OCI-LY3 (cell line): Measurements from ENCODE around the gene KDM6A.
"Not testable (repeated sequence)": the region's sequence is repeated elsewhere in the genome, so short reads cannot be mapped to it uniquely, and the experiment has no call there.

Experiments used
- H2AFZ ChIP-seq: fragments of 200-600, 300-600 bp; shearing (Covaris generic); 2 replicates; pipeline ENCODE4 v1.6.0; 2014; ENCODE audit warnings: antibody characterized with exemption, low read depth, low read length
- H3K27ac ChIP-seq: fragments of 200-600, 300-600 bp; sonication (generic); 2 replicates; pipeline ENCODE4 v1.5.1; 2014; ENCODE audit warnings: mild to moderate bottlenecking, low read length, moderate library complexity, mixed read lengths
- H3K27me3 ChIP-seq: fragments of 200-600, 300-600 bp; sonication (generic); 2 replicates; pipeline ENCODE4 v1.6.1; 2014; ENCODE audit warnings: low read depth, low read length, mixed read lengths
- H3K36me3 ChIP-seq: fragments of 200-600, 300-600 bp; sonication (generic); replicated peaks from 2 replicates; pipeline ENCODE3; 2014; ENCODE audit warnings: low read depth, low read length, mixed read lengths
- H3K4me1 ChIP-seq: fragments of 300-600, 200-600 bp; sonication (generic); 2 replicates; pipeline ENCODE4 v1.6.1; 2014; ENCODE audit warnings: low read length, mixed read lengths
- H3K4me2 ChIP-seq: fragments of 200-600, 300-600 bp; sonication (generic); 2 replicates; pipeline ENCODE4 v1.6.1; 2014; ENCODE audit warnings: low read length, mixed read lengths
- H3K4me3 ChIP-seq: fragments of 300-600, 200-600 bp; sonication (generic); 2 replicates; pipeline ENCODE4 v1.5.1; 2014; ENCODE audit warnings: antibody characterized with exemption, mild to moderate bottlenecking, low read length, moderate library complexity
- H3K79me2 ChIP-seq: fragments of 300-600, 200-600 bp; shearing (Covaris generic); 2 replicates; pipeline ENCODE4 v1.6.1; 2014; ENCODE audit warnings: mild to moderate bottlenecking, low read length, mixed read lengths
- H3K9ac ChIP-seq: fragments of 300-600, 200-600 bp; shearing (Covaris generic); 2 replicates; pipeline ENCODE4 v1.6.0; 2014; ENCODE audit warnings: mild to moderate bottlenecking, low read length, moderate library complexity
- H3K9me3 ChIP-seq: fragments of 200-600, 300-600 bp; shearing (Covaris generic); 2 replicates; pipeline ENCODE4 v1.6.1; 2014; ENCODE audit warnings: low read length, mixed read lengths; ENCODE audit not compliant: insufficient read depth
- H4K20me1 ChIP-seq: fragments of 200-600, 300-600 bp; sonication (generic); 2 replicates; pipeline ENCODE4 v1.6.1; 2016; ENCODE audit warnings: low read length, mixed read lengths; ENCODE audit not compliant: insufficient read depth
- EZH2phosphoT487 ChIP-seq: fragments of 200-600 bp; shearing (Covaris generic); IDR thresholded peaks from 2 replicates; pipeline ENCODE4 v1.6.1; 2018; ENCODE audit warnings: antibody characterized with exemption, mixed run types, low read depth
- TF ChIP-seq, protein P1 (sequence below): fragments of 200-600, 300-600 bp; sonication (generic); IDR thresholded peaks from 2 replicates; pipeline ENCODE4 v1.5.1; 2014; ENCODE audit warnings: antibody characterized with exemption, low read length, low read depth

The KDM6A gene

DNA sequence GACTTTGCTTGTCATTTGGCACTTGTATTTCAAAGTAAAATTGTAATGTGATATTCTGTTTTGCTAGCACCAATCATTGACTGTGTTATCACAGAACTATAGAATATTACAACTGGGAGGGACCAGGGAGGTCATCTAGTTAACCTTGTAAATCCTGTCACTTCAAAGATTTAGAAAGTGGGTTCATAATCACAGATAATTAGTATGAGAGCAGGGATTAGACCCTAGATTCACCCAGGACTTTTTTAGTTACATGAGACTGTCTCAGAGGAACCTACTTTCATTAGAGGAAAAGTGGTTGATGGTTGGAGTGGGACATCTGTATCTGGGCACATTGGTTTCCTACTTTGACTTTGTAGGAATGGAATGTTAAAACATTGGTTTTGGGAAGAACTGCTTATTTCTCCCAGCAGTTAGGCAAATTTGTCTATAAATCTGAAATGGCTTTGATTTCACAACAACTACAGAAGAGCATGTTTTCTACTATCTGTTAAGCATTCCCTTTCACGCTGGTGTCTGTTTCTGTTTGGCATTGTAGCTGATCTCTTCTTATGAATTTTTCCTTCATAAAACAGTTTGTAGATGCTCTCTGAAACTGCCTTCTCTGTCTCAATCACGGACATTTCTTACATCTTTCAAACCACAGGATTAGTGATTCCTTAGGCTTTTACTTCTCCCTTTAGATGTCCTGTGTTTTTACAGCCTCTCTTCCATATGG is 183.6 kb downstream of the KDM6A start:
- no peak overlapping the region for H3K4me3 ChIP-seq
- H3K4me1 ChIP-seq = no peaks in the 10 kb centered on the region
- no peak overlapping the region for H2AFZ ChIP-seq
- no peak overlapping the region for H3K4me2 ChIP-seq
- no peaks in the 10 kb centered on the region for H3K9me3 ChIP-seq
- H3K27ac ChIP-seq = no peak overlapping the region
- H3K27me3 ChIP-seq = no peaks in the 10 kb centered on the region
- no peak overlapping the region for H3K9ac ChIP-seq
- TF ChIP-seq, protein P1, sequence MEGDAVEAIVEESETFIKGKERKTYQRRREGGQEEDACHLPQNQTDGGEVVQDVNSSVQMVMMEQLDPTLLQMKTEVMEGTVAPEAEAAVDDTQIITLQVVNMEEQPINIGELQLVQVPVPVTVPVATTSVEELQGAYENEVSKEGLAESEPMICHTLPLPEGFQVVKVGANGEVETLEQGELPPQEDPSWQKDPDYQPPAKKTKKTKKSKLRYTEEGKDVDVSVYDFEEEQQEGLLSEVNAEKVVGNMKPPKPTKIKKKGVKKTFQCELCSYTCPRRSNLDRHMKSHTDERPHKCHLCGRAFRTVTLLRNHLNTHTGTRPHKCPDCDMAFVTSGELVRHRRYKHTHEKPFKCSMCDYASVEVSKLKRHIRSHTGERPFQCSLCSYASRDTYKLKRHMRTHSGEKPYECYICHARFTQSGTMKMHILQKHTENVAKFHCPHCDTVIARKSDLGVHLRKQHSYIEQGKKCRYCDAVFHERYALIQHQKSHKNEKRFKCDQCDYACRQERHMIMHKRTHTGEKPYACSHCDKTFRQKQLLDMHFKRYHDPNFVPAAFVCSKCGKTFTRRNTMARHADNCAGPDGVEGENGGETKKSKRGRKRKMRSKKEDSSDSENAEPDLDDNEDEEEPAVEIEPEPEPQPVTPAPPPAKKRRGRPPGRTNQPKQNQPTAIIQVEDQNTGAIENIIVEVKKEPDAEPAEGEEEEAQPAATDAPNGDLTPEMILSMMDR = no peak
- no peak for TF ChIP-seq EZH2phosphoT487
- H3K36me3 ChIP-seq = peaks cover 3% of the 10 kb centered on the region
- H3K79me2 ChIP-seq = no peaks in the 10 kb centered on the region
- 0 out of 2 replicates have a peak, but pooled peaks cover 3% of the 10 kb centered on the region for H4K20me1 ChIP-seq

GRCh38 chrX:45059906-45060305 is 186.9 kb downstream of the KDM6A start:
- H4K20me1 ChIP-seq, H3K27ac ChIP-seq, H3K4me3 ChIP-seq, H3K79me2 ChIP-seq, H3K9me3 ChIP-seq, H3K27me3 ChIP-seq, H3K4me2 ChIP-seq, H2AFZ ChIP-seq, H3K4me1 ChIP-seq, H3K9ac ChIP-seq: not testable (repeated sequence)
- peaks cover 13% of the 10 kb centered on the region for H3K36me3 ChIP-seq

DNA sequence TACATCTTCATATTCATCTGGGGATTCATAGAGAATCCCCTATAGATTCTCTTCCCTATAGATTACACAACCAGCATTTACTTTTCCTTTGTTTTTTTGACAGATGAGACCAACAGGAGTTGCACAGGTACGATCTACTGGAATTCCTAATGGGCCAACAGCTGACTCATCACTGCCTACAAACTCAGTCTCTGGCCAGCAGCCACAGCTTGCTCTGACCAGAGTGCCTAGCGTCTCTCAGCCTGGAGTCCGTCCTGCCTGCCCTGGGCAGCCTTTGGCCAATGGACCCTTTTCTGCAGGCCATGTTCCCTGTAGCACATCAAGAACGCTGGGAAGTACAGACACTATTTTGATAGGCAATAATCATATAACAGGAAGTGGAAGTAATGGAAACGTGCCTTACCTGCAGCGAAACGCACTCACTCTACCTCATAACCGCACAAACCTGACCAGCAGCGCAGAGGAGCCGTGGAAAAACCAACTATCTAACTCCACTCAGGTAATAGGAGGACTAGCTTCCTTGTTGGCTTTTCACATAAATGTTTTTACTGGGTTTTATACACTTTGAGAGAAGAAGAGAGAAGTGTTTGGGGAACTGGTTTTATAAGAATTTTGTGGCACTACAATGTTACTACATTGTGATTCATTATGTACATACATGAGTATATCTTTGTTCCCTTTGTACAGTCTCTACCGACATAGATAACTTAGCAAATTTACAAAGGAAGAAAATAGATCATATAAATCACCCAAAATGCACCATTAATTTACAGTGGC is 190.5 kb downstream of the KDM6A start:
- H2AFZ ChIP-seq = no peak overlapping the region
- no peak overlapping the region for H3K27ac ChIP-seq
- H3K9me3 ChIP-seq = no peaks in the 10 kb centered on the region
- H3K4me3 ChIP-seq = no peak overlapping the region
- H3K79me2 ChIP-seq = no peaks in the 10 kb centered on the region
- no peak overlapping the region for H3K4me2 ChIP-seq
- H3K36me3 ChIP-seq = peaks cover 13% of the 10 kb centered on the region
- TF ChIP-seq, protein P1 = no peak
- no peak for TF ChIP-seq EZH2phosphoT487
- no peaks in the 10 kb centered on the region for H3K27me3 ChIP-seq
- no peaks in the 10 kb centered on the region for H4K20me1 ChIP-seq
- H3K4me1 ChIP-seq = no peaks in the 10 kb centered on the region
- no peak overlapping the region for H3K9ac ChIP-seq

GRCh38 chrX:45068569-45068968 is 195.6 kb downstream of the KDM6A start:
- Histone ChIP-seq H3K27me3 (no peaks in the 10 kb centered on the region), H3K9ac (no peak overlapping the region), H4K20me1 (peaks cover 5% of the 10 kb centered on the region; the same call in 1 of the 2 replicates), H2AFZ (no peak overlapping the region), H3K4me2 (no peak overlapping the region), H3K9me3 (no peaks in the 10 kb centered on the region), H3K4me3 (no peak overlapping the region), H3K4me1 (peaks cover 15% of the 10 kb centered on the region), H3K36me3 (peaks cover 8% of the 10 kb centered on the region), H3K27ac (no peak overlapping the region), H3K79me2 (peaks cover 7% of the 10 kb centered on the region; the same call in 1 of the 2 replicates)
- TF ChIP-seq EZH2phosphoT487 = no peak
- TF ChIP-seq, protein P1 = no peak
